ENCODE measurements around the gene KLHDC3. TPM values are rescaled to one million over a fixed set of nuclear protein-coding genes. Genes with fewer than 3 reads are reported as not detected.

Gene KLHDC3
- polyA plus RNA-seq, 3 donors, result 51.9 to 141 (median 106) TPM

DNA sequence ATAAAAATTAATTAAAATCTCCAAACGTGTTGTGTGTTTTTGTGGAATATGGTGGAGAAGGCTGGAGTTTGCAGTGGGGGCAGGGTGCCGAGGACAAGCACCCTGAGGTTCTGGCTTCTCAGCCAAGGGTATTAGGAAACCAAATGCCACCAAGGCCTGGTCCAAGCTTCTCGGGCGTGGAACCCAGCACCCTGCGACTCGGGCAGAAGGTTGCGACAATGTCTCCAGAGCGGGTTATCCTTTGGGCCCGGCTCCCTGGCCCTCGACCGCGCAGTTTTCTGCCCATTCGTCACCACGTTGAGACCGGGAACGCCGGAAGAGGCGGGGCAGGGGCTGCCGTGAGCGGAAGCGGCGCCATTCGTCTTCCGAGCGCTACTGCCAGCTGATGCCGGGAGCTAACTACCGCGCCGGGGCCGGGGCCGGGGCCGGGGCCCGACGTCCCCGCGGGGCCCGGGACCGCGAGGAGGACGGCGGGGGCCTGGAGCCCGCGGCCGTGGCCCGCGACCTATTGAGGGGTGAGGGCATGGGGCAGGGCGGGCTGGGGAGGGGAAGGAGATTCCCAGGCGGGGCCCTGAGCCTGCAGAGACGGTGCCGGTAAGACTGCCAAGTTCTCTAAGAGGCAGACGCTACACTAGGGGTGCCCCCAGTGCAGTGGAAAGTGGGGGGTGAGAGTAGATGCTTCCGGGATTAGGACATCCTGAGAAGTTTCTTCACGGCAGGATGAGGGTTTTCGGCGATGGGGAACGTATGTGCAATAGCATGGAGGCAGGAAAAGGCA, 7.4 kb downstream of the KLHDC3 start, which contains the start of gene RRP36:
RRP36 (plus strand) TSS at position 354 of the 778 bp plus-strand sequence; CDS start at position 386, 32 bp downstream.
- H3K36me3 ChIP-seq (replicated peaks in 1 of 2; ENCODE audit: control insufficient read depth in 1 of 2, insufficient read depth in 2 of 2, low read length in 2 of 2), result peaks cover 46 to 54% of the 10 kb centered on the region in 2 donors
- peak within 1 kb of the TSS; percentile 49 to 78 for H3K27ac ChIP-seq (ENCODE audit: low read depth in 1 of 2, low read length in 2 of 2)
- H3K4me3 ChIP-seq (replicated peaks in 1 of 3; ENCODE audit: low read depth in 2 of 3, low read length in 3 of 3), result peak within 1 kb of the TSS; percentile 89 to 99 (median 94)
- 2% methylated on average over 55 of the region's 56 CpGs for WGBS (ENCODE audit: insufficient coverage)
- H3K79me2 ChIP-seq (ENCODE audit: insufficient read depth, low read length), result peaks cover 50% of the 10 kb centered on the region
- Mint-ChIP-seq H3K9me3 (no peaks in the 10 kb centered on the region), H3K4me3 (peak within 1 kb of the TSS; percentile 96 to 100), H3K27me3 (ENCODE audit: low read depth in 3 of 3) (peaks cover 0 to 4% (median 1%) of the 10 kb centered on the region in 3 donors), H3K27ac (peak within 1 kb of the TSS; percentile 83 to 95 (median 92)), H3K4me1 (peaks cover 22% of the 10 kb centered on the region), H3K36me3 (peaks cover 44 to 67% of the 10 kb centered on the region in 2 donors)
- H2AFZ ChIP-seq (ENCODE audit: insufficient read depth, low read depth, low read length, poor library complexity, severe bottlenecking), result peak within 1 kb of the TSS; percentile 73
- DNase-seq, result peak; percentile 31 to 74 (median 64)
- H3K4me2 ChIP-seq (replicated peaks; ENCODE audit: extremely low read depth, low read length, poor library complexity, severe bottlenecking), result peak within 1 kb of the TSS; percentile 91
- H3K9me3 ChIP-seq (replicated peaks in 1 of 2; ENCODE audit: control insufficient read depth in 1 of 2, insufficient read depth in 1 of 2, low read length in 2 of 2), result no peaks in the 10 kb centered on the region
- TF ChIP-seq, protein P1, sequence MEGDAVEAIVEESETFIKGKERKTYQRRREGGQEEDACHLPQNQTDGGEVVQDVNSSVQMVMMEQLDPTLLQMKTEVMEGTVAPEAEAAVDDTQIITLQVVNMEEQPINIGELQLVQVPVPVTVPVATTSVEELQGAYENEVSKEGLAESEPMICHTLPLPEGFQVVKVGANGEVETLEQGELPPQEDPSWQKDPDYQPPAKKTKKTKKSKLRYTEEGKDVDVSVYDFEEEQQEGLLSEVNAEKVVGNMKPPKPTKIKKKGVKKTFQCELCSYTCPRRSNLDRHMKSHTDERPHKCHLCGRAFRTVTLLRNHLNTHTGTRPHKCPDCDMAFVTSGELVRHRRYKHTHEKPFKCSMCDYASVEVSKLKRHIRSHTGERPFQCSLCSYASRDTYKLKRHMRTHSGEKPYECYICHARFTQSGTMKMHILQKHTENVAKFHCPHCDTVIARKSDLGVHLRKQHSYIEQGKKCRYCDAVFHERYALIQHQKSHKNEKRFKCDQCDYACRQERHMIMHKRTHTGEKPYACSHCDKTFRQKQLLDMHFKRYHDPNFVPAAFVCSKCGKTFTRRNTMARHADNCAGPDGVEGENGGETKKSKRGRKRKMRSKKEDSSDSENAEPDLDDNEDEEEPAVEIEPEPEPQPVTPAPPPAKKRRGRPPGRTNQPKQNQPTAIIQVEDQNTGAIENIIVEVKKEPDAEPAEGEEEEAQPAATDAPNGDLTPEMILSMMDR (IDR thresholded peaks at IDR 0.05), result no peak
- intact Hi-C loops (cut with micrococcal nuclease), result no loop called here
- H3K27me3 ChIP-seq (ENCODE audit: control insufficient read depth in 2 of 2, insufficient read depth in 2 of 2, low read length in 2 of 2), result no peaks in the 10 kb centered on the region
- H3K9ac ChIP-seq (ENCODE audit: insufficient read depth, low read length, poor library complexity, severe bottlenecking), result peak within 1 kb of the TSS; percentile 68
- H3K4me1 ChIP-seq (ENCODE audit: control insufficient read depth in 1 of 2, insufficient read depth in 2 of 2, low read length in 2 of 2), result peaks cover 18 to 21% of the 10 kb centered on the region in 2 donors
- H4K20me1 ChIP-seq (ENCODE audit: insufficient read depth, low read length), result peaks cover 61% of the 10 kb centered on the region

DNA sequence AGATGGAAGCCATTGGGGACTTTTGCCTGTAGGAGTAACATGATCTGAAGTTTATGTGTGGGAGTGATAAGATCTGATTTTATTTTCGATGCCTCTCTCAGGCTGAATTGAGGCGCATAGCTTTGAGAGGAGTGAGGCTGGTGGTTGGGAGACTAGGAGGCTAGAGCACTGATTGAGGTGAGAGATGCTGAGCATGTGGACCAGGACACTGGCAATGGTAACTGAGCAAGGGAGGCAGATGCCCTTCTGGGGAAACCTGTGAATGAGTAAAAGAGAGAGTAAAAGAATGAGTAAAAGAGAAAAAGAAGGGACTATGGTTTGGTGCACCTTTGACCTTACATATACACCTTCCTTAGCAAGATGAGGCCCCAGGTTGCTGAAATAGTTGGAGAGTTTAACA, 10.4 kb downstream of the KLHDC3 start:
- H3K9me3 ChIP-seq (replicated peaks in 1 of 2; ENCODE audit: control insufficient read depth in 1 of 2, insufficient read depth in 1 of 2, low read length in 2 of 2), result no peaks in the 10 kb centered on the region
- no peak overlapping the region for H3K9ac ChIP-seq (ENCODE audit: insufficient read depth, low read length, poor library complexity, severe bottlenecking)
- H3K4me2 ChIP-seq (replicated peaks; ENCODE audit: extremely low read depth, low read length, poor library complexity, severe bottlenecking), result no peak overlapping the region
- WGBS (ENCODE audit: insufficient coverage), result 91% methylated on average over 2 of the region's 2 CpGs
- Mint-ChIP-seq H3K4me3 (no peak overlapping the region), H3K27me3 (ENCODE audit: low read depth in 3 of 3) (peaks cover 0 to 6% (median 3%) of the 10 kb centered on the region in 3 donors), H3K27ac (no peak overlapping the region), H3K4me1 (peaks cover 18% of the 10 kb centered on the region), H3K36me3 (peaks cover 46 to 69% of the 10 kb centered on the region in 2 donors), H3K9me3 (peaks cover 0 to 1% (median 0%) of the 10 kb centered on the region in 7 donors)
- H4K20me1 ChIP-seq (ENCODE audit: insufficient read depth, low read length), result peaks cover 43% of the 10 kb centered on the region
- TF ChIP-seq, protein P1 (IDR thresholded peaks at IDR 0.05), result no peak
- H2AFZ ChIP-seq (ENCODE audit: insufficient read depth, low read depth, low read length, poor library complexity, severe bottlenecking), result no peak overlapping the region
- intact Hi-C loops (cut with micrococcal nuclease), result no loop called here
- no peak for DNase-seq
- peaks cover 35% of the 10 kb centered on the region for H3K79me2 ChIP-seq (ENCODE audit: insufficient read depth, low read length)
- peaks cover 14 to 16% of the 10 kb centered on the region in 2 donors for H3K4me1 ChIP-seq (ENCODE audit: control insufficient read depth in 1 of 2, insufficient read depth in 2 of 2, low read length in 2 of 2)
- no peak overlapping the region for H3K27ac ChIP-seq (ENCODE audit: low read depth in 1 of 2, low read length in 2 of 2)
- H3K36me3 ChIP-seq (replicated peaks in 1 of 2; ENCODE audit: control insufficient read depth in 1 of 2, insufficient read depth in 2 of 2, low read length in 2 of 2), result peaks cover 49 to 57% of the 10 kb centered on the region in 2 donors
- no peak overlapping the region for H3K4me3 ChIP-seq (replicated peaks in 1 of 3; ENCODE audit: low read depth in 2 of 3, low read length in 3 of 3)
- H3K27me3 ChIP-seq (ENCODE audit: control insufficient read depth in 2 of 2, insufficient read depth in 2 of 2, low read length in 2 of 2), result no peaks in the 10 kb centered on the region

All from CD14-positive monocyte (primary cell).